ENCODE results near the gene UIMC1.
"Not testable (repeated sequence)": the region's sequence is repeated elsewhere in the genome, so short reads cannot be mapped to it uniquely, and the experiment has no call there.

UIMC1 gene

GRCh38 chr5:177006265-177006972 lies at the start of gene UIMC1:
TSS of gene UIMC1 (minus strand) at chr5:177006779. CDS start at chr5:176982615, 24,164 bp downstream.
- peak; percentile 92 for DNase-seq

GRCh38 chr5:177049285-177049684 lies 42.7 kb upstream of the UIMC1 start:
- no peak for DNase-seq

GRCh38 chr5:177048531-177048930 lies 42.0 kb upstream of the UIMC1 start:
- not testable (repeated sequence) for DNase-seq

GRCh38 chr5:177045631-177046030 lies 39.1 kb upstream of the UIMC1 start:
- no peak for DNase-seq

- no peak for DNase-seq
These were observed 38.1 kb upstream of the UIMC1 start for GRCh38 chr5:177044641-177045040.

- DNase-seq = no peak
These were observed 37.4 kb upstream of the UIMC1 start for GRCh38 chr5:177043958-177044357.

GRCh38 chr5:177043114-177043513 lies 36.5 kb upstream of the UIMC1 start:
- DNase-seq = no peak

GRCh38 chr5:177041936-177042335 lies 35.4 kb upstream of the UIMC1 start:
- no peak for DNase-seq

- DNase-seq = no peak
These were observed 34.3 kb upstream of the UIMC1 start for GRCh38 chr5:177040814-177041420.

- DNase-seq = no peak
These were observed 30.3 kb upstream of the UIMC1 start for GRCh38 chr5:177036921-177037320.

- no peak for DNase-seq
These were observed 29.9 kb upstream of the UIMC1 start for GRCh38 chr5:177036443-177036842.

- DNase-seq = no peak
These were observed 29.4 kb upstream of the UIMC1 start for GRCh38 chr5:177035976-177036375.

GRCh38 chr5:177029498-177029897 lies 22.9 kb upstream of the UIMC1 start:
- no peak for DNase-seq

- DNase-seq = no peak
These were observed 21.1 kb upstream of the UIMC1 start for GRCh38 chr5:177027665-177028064.

GRCh38 chr5:177025101-177025601 lies 18.6 kb upstream of the UIMC1 start:
- no peak for DNase-seq

- no peak for DNase-seq
These were observed 18.0 kb upstream of the UIMC1 start for GRCh38 chr5:177024559-177024958.

- no peak for DNase-seq
These were observed 16.7 kb upstream of the UIMC1 start for GRCh38 chr5:177023303-177023664.

- DNase-seq = peak; percentile 91
These were observed 16.1 kb upstream of the UIMC1 start, which contains the start of gene ZNF346 for GRCh38 chr5:177022386-177023302. TSS of gene ZNF346 (plus strand) at chr5:177022696. CDS start at chr5:177022739, 43 bp downstream.

GRCh38 chr5:177020033-177020432 lies 13.5 kb upstream of the UIMC1 start:
- DNase-seq = no peak

GRCh38 chr5:177018341-177018740 lies 11.8 kb upstream of the UIMC1 start:
- no peak for DNase-seq

GRCh38 chr5:177015156-177015555 lies 8.6 kb upstream of the UIMC1 start:
- no peak for DNase-seq

- DNase-seq = no peak
These were observed 3.6 kb upstream of the UIMC1 start for GRCh38 chr5:177010153-177010552.

- no peak for DNase-seq
These were observed 2.1 kb upstream of the UIMC1 start for GRCh38 chr5:177008716-177009115.

Data from activated naive CD4-positive, alpha-beta T cell treated with anti-CD3 and anti-CD28 coated beads, Interleukin-2, amount 50 U/mL, for 16 hours (primary cell).